ENCODE results near the gene CYB5A.

The CYB5A gene

DNA sequence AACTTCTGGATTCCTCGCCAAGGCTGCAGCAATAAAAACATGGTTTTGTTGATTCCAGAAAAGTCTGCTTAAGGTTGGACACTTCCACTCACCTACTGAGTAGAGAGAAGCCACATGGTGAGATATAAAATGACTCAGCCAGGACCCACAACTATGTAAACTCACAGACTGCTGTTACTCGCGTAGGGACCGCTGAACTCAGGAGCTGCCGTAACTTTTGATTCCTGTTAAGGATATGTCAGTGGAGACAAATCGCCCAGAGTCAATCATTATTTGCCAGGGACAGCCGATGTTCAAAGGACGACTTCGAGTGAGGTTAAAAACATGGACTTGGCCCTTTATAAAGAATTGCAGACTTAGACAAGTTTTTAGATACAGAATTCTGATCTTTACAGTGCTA lies 25.6 kb downstream of the CYB5A start:
- no peak overlapping the region for H3K4me3 ChIP-seq (ENCODE audit: low read depth, low read length)
- TF ChIP-seq CTCF (IDR thresholded peaks at IDR 0.05; ENCODE audit: borderline replicate concordance, insufficient read depth, low read depth, low read length), result no peak

DNA sequence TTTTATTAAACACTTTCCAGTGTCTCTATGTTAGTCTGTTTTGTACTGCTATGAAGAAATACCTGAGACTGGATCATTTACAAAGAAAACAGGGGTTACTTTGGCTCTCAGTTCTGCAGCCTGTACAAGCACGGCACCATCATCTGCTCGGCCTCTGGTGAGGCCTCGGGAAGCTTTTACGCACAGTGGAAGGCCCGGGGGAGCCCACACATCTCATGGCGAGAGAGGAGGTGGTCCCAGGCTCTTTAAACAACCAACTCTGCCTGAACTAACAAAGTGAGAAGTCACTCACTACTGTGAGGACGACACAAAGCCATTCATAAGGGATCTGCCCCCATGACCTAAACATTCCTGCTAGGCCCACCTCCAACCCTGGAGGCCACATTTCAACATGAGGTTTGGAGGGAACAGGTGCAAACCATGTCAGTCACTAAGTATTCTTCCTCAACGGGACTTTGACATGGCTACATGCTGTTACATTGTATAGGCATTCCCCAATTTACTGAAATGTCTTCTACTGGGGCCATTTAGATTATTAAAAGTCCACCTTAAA lies 26.1 kb downstream of the CYB5A start:
- H3K4me3 ChIP-seq (ENCODE audit: low read depth, low read length), result no peak overlapping the region
- TF ChIP-seq CTCF (IDR thresholded peaks at IDR 0.05; ENCODE audit: borderline replicate concordance, insufficient read depth, low read depth, low read length), result no peak

GRCh38 chr18:74264303-74265020 lies 27.3 kb downstream of the CYB5A start:
- no peak for TF ChIP-seq CTCF (IDR thresholded peaks at IDR 0.05; ENCODE audit: borderline replicate concordance, insufficient read depth, low read depth, low read length)
- H3K4me3 ChIP-seq (ENCODE audit: low read depth, low read length), result no peak overlapping the region

DNA sequence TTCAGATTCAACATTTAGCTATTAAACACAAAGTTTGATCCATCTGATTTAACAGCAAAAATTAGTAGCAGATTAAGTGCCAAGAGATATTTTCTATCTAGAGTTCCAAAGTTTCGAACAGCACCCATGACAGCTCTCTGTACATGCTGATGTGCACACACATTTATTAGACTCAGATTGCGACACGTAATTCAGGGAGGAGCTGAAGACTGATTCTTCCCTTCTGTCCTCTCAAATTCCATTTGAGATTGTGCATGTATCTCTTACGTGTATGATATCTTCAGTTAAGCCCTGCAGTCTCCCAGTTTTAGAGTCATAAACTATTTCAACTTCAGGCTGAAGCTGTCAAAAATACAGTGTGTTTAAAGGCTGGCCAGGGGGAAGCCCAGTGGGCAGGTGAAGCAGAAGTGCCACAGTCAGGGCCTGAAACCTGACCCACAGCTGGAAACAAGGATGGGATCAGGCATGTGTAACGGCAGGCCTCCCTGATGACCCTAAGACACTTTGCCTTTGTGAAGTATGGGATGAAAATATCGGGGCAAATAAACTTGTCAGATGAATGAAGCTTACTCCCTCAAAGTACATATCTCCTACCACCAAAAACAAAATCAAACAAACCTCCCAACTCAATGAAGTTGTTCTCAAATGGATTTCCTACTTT lies 30.6 kb downstream of the CYB5A start:
- no peak for TF ChIP-seq CTCF (IDR thresholded peaks at IDR 0.05; ENCODE audit: borderline replicate concordance, insufficient read depth, low read depth, low read length)
- H3K4me3 ChIP-seq (ENCODE audit: low read depth, low read length), result no peak overlapping the region

DNA sequence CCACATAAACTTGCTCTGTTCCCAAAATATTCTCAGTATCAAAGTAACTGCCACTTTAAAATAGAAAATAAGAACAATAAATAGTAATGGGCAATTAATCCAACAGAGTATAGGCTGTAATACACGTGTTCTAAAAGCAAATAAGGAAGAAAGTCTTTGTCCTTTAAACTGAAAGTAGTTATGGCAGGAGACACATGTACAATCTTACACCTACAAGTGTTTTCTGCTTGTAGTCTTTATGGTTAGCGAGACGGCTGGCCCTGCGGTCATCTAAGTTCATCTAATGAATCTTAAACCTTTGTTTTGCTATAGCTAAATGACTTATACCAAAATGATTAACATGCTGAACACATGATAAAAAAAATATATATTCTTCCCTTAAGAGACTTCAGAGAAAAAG lies 32.4 kb downstream of the CYB5A start:
- no peak overlapping the region for H3K4me3 ChIP-seq (ENCODE audit: low read depth, low read length)
- TF ChIP-seq CTCF (IDR thresholded peaks at IDR 0.05; ENCODE audit: borderline replicate concordance, insufficient read depth, low read depth, low read length), result no peak

DNA sequence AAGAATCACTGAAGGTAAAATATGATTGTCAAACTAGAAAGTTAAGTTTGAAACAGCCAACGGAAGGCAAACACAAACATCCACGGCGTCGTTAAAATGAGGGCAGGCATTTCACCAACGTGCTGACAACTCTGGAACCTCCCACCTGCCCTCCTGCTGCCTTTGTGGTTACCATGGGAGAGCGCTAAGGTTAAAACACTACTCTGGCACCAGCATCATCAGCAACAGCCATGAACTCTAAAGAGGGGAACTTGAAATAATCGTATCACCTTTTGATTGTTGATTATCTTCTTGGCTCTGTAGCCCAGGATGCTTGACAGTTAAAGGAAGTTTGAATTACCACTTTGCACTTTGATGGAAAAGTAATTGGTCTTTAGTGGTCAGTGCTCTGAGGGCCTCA lies 34.7 kb downstream of the CYB5A start:
- no peak for TF ChIP-seq CTCF (IDR thresholded peaks at IDR 0.05; ENCODE audit: borderline replicate concordance, insufficient read depth, low read depth, low read length)
- H3K4me3 ChIP-seq (ENCODE audit: low read depth, low read length), result no peak overlapping the region

GRCh38 chr18:74256190-74256589 lies 35.6 kb downstream of the CYB5A start:
- TF ChIP-seq CTCF (IDR thresholded peaks at IDR 0.05; ENCODE audit: borderline replicate concordance, insufficient read depth, low read depth, low read length), result no peak
- H3K4me3 ChIP-seq (ENCODE audit: low read depth, low read length), result no peak overlapping the region
